Measurements from ENCODE around the gene SPDYE4.

The SPDYE4 gene

GRCh38 chr17:8736796-8737195 lies 21.6 kb downstream of the SPDYE4 start:
- no peak for DNase-seq

GRCh38 chr17:8736362-8736761 lies 22.0 kb downstream of the SPDYE4 start:
- no peak for DNase-seq

GRCh38 chr17:8735336-8735939 lies 22.9 kb downstream of the SPDYE4 start:
- no peak for DNase-seq

- DNase-seq, result no peak
Measured at GRCh38 chr17:8734876-8735275, 23.5 kb downstream of the SPDYE4 start.

- no peak for DNase-seq
Measured at GRCh38 chr17:8732406-8733085, 25.8 kb downstream of the SPDYE4 start.

- DNase-seq, result no peak
Measured at GRCh38 chr17:8729860-8730259, 28.5 kb downstream of the SPDYE4 start.

- DNase-seq, result no peak
Measured at GRCh38 chr17:8729421-8729820, 28.9 kb downstream of the SPDYE4 start.

- no peak for DNase-seq
Measured at GRCh38 chr17:8728971-8729370, 29.4 kb downstream of the SPDYE4 start.

- DNase-seq, result no peak
Measured at GRCh38 chr17:8728251-8728938, 30.0 kb downstream of the SPDYE4 start.

GRCh38 chr17:8726941-8727555 lies 31.3 kb downstream of the SPDYE4 start:
- DNase-seq, result no peak

- DNase-seq, result no peak
Measured at GRCh38 chr17:8725881-8726876, 32.2 kb downstream of the SPDYE4 start.

- DNase-seq, result no peak
Measured at GRCh38 chr17:8724451-8724850, 33.9 kb downstream of the SPDYE4 start.

- DNase-seq, result no peak
Measured at GRCh38 chr17:8720596-8720995, 37.8 kb downstream of the SPDYE4 start.

GRCh38 chr17:8719291-8720246 lies 38.8 kb downstream of the SPDYE4 start:
- DNase-seq, result no peak

GRCh38 chr17:8718001-8718563 lies 40.3 kb downstream of the SPDYE4 start:
- DNase-seq, result no peak

- DNase-seq, result no peak
Measured at GRCh38 chr17:8713878-8714277, 44.5 kb downstream of the SPDYE4 start.

- DNase-seq, result no peak
Measured at GRCh38 chr17:8713315-8713714, 45.0 kb downstream of the SPDYE4 start.

- no peak for DNase-seq
Measured at GRCh38 chr17:8712698-8713097, 45.6 kb downstream of the SPDYE4 start.

GRCh38 chr17:8711291-8711690 lies 47.1 kb downstream of the SPDYE4 start:
- DNase-seq, result no peak

GRCh38 chr17:8710813-8711212 lies 47.5 kb downstream of the SPDYE4 start:
- DNase-seq, result no peak

GRCh38 chr17:8709006-8709405 lies 49.3 kb downstream of the SPDYE4 start:
- DNase-seq, result no peak
